Spleen (tissue), 11 donors: ENCODE data around the gene ACOX2. TPM values are rescaled to one million over a fixed set of nuclear protein-coding genes. Genes with fewer than 3 reads are reported as not detected.

ENCODE experiments used
- DNase-seq: peaks from one replicate; pipeline ENCODE4 v3.0.0-alpha.2; 2020
- H3K27ac ChIP-seq, 8 donors: fragments of 200-600 bp; sonication (generic) in 7 of 8; 1 replicate in 4 of 8; 2 replicates in 4 of 8; pipeline versions ENCODE4 v1.5.0 to v1.8.0; 2016 to 2021; ENCODE audit warnings: inconsistent platforms in 4 of 8, mild to moderate bottlenecking in 4 of 8, moderate library complexity in 1 of 8
- H3K27me3 ChIP-seq, 7 donors: fragments of 200-600 bp; sonication (generic) in 6 of 7; replicated peaks in 1 of 7; 1 replicate in 4 of 7; 2 replicates in 3 of 7; pipeline versions ENCODE4 v1.5.0 to v1.8.0; 2016 to 2021; ENCODE audit warnings: inconsistent platforms in 3 of 7, mild to moderate bottlenecking in 1 of 7
- H3K36me3 ChIP-seq, 6 donors: fragments of 200-600 bp; sonication (generic) in 5 of 6; 1 replicate in 4 of 6; 2 replicates in 2 of 6; pipeline versions ENCODE4 v1.5.0 to v1.8.0; 2016 to 2021; ENCODE audit warnings: inconsistent platforms in 2 of 6
- H3K4me1 ChIP-seq, 6 donors: fragments of 200-600 bp; sonication (generic) in 5 of 6; 1 replicate in 3 of 6; 2 replicates in 3 of 6; pipeline versions ENCODE4 v1.5.0 to v1.8.0; 2016 to 2021; ENCODE audit warnings: inconsistent platforms in 3 of 6
- H3K4me3 ChIP-seq, 8 donors: fragments of 200-600 bp; sonication (generic) in 7 of 8; 1 replicate in 4 of 8; 2 replicates in 4 of 8; pipeline versions ENCODE4 v1.5.0 to v1.8.0; 2016 to 2021; ENCODE audit warnings: inconsistent platforms in 4 of 8, mild to moderate bottlenecking in 4 of 8, moderate library complexity in 2 of 8
- H3K9me3 ChIP-seq, 8 donors: fragments of 200-600 bp; sonication (generic) in 7 of 8; 1 replicate in 4 of 8; 2 replicates in 4 of 8; pipeline versions ENCODE4 v1.5.0 to v1.8.0; 2016 to 2021; ENCODE audit warnings: inconsistent platforms in 4 of 8
- POLR2A ChIP-seq, 3 donors: fragments of 450-650 bp; IDR thresholded peaks; one replicate each; pipeline ENCODE4 v1.5.1; 2017; ENCODE audit warnings: antibody characterized with exemption in 3 of 3, mild to moderate bottlenecking in 1 of 3
- POLR2AphosphoS5 ChIP-seq, 3 donors: sonication (generic); formaldehyde crosslinking; IDR thresholded peaks; one replicate each; pipeline ENCODE4 v1.5.1; 2017; ENCODE audit warnings: antibody characterized with exemption in 3 of 3
- WGBS, 5 donors: extraction: QIAGEN DNeasy Blood & Tissue Kit in 3 of 5; methylation state at CpG; one replicate each; pipeline versions ENCODE4 v1.1.5 to v1.1.7; 2013 to 2018; 5-methylcytosine and 5-hydroxymethylcytosine counted together
- intact Hi-C: fragments of 100-400 bp; cut with DNase I; formaldehyde crosslinking; loops from one replicate; pipeline ENCODE4 v1.15.0; 2023; ENCODE audit warnings: low total_unique reads
- polyA plus RNA-seq, 3 donors: library from polyadenylated mRNA; stranded (reverse); fragments of 200-250 nt; gene quantifications; one replicate each; pipeline ENCODE4 v1.2.1, GENCODE V29; 2013
- total RNA-seq, 7 donors: library from RNA; depleted of rRNA in 3 of 7; stranded (reverse); fragments of >200 nt in 3 of 7; fragmentation: NEBNext Ultra II Directional in 4 of 7; extraction: Animal tissue kit (Norgen Biotek cat#: 25700) in 4 of 7; gene quantifications; one replicate each; pipeline versions ENCODE4 v1.1.0 to v1.2.1, GENCODE V29; 2016 to 2021
- TF ChIP-seq, protein P1 (sequence below), 11 experiments: fragments of 200-600 bp in 7 of 11; fragments of 450-650 bp in 4 of 11; sonication (generic) in 4 of 11; IDR thresholded peaks in 8 of 11; conservative IDR thresholded peaks in 3 of 11; 1 replicate in 7 of 11; 2 replicates in 4 of 11; pipeline versions ENCODE4 v1.4.0 to v1.8.0; 2016 to 2021; ENCODE audit warnings: antibody characterized with exemption in 11 of 11, inconsistent platforms in 4 of 11, mild to moderate bottlenecking in 1 of 11
- donor health status: healthy with polysubstance abuse.
- donor health status: DM: no; HTN: no; CAD: no; lungs with moderate emphysema.
- donor health status: DM: no; HTN: no; CAD: no.
- donor health status: Bipolar disorder and iron deficiency.
- donor health status: healthy.
- donor health status: DM: no; HTN: no; CAD: no.
- donor health status: DM: yes; HTN: yes; CAD: no.

ACOX2 gene
- total and polyA plus RNA-seq, 10 donors = 1.3 to 11.5 (median 5.0) TPM

DNA sequence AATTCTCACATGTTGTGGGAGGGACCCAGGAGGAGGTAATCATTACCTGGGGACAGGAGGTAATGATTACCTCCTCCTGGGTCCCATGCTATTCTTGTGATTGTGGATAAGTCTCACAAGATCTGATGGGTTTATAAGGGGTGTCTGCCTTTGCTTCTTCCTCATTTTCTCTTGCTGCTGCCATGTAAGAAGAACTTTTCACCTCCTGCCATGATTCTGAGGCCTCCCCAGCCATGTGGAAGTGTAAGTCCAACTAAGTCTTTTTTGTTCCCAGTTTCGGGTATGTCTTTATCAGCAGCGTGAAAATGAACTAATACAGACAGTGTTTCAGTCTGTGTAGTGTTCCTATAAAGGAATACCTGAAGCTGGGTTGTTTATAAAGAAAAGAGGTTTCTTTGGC lies 58.2 kb downstream of the ACOX2 start:
- Histone ChIP-seq H3K27me3 (no peaks in the 10 kb centered on the region), H3K27ac (peak overlapping the region in 4 of 8 donors; percentile 23 to 50 (median 40))
- intact Hi-C loops = no loop called here

DNA sequence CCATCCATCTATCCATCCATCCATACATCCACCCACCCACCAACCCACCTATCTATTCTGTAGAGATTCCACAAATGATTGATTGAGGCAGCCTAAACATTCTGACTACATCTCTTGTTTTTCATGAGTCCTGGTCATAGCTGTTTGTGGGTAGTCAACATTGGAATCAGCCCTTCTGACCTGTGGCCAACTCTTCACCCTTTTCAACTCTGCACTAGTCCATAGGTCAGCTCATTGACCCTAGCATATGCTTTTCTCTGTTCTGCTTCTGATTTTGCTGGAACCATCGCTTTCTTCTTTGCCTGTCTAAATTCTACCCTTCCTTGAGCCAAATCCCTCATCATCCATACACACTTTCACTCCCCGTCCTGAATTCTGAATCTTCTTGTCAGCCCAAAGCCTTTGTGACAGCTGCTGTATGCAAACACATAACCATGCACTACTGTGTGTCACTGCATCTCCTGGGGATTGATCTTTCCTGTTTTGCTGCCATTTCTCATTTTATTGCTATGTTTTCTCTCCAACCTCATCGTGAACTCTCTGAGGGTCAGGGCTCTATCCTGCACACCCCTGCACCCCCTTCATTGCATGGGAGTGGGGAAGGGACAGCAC lies 61.9 kb downstream of the ACOX2 start:
- WGBS, 5 donors = 49 to 66% (median 63%) methylated on average over 3 of the region's 3 CpGs
- H3K4me1 ChIP-seq = peaks cover 0 to 52% (median 25%) of the 10 kb centered on the region in 6 donors
- no peaks in the 10 kb centered on the region for H3K9me3 ChIP-seq
- H3K27me3 ChIP-seq = no peaks in the 10 kb centered on the region
- intact Hi-C loops = no loop called here
- H3K27ac ChIP-seq = peak overlapping the region in 5 of 8 donors; percentile 4 to 64 (median 54)
- DNase-seq = no peak
- no peak overlapping the region for H3K4me3 ChIP-seq
- TF ChIP-seq POLR2A (IDR thresholded peaks at IDR 0.05) (no peak), POLR2AphosphoS5 (IDR thresholded peaks at IDR 0.05) (no peak)
- TF ChIP-seq, protein P1, sequence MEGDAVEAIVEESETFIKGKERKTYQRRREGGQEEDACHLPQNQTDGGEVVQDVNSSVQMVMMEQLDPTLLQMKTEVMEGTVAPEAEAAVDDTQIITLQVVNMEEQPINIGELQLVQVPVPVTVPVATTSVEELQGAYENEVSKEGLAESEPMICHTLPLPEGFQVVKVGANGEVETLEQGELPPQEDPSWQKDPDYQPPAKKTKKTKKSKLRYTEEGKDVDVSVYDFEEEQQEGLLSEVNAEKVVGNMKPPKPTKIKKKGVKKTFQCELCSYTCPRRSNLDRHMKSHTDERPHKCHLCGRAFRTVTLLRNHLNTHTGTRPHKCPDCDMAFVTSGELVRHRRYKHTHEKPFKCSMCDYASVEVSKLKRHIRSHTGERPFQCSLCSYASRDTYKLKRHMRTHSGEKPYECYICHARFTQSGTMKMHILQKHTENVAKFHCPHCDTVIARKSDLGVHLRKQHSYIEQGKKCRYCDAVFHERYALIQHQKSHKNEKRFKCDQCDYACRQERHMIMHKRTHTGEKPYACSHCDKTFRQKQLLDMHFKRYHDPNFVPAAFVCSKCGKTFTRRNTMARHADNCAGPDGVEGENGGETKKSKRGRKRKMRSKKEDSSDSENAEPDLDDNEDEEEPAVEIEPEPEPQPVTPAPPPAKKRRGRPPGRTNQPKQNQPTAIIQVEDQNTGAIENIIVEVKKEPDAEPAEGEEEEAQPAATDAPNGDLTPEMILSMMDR (IDR thresholded peaks at IDR 0.05 in 8 of 11, conservative IDR thresholded peaks at IDR 0.05 in 3 of 11) = no peak
- H3K36me3 ChIP-seq = no peaks in the 10 kb centered on the region

More for the DNA sequence above, 58.2 kb downstream of the ACOX2 start:
- Histone ChIP-seq H3K9me3 (no peaks in the 10 kb centered on the region), H3K4me1 (peaks cover 0 to 46% (median 28%) of the 10 kb centered on the region in 6 donors), H3K4me3 (no peak overlapping the region), H3K36me3 (no peaks in the 10 kb centered on the region)
- WGBS, 5 donors = 73 to 91% (median 89%) methylated on average over 2 of the region's 2 CpGs
- DNase-seq = no peak
- TF ChIP-seq, protein P1 (IDR thresholded peaks at IDR 0.05 in 8 of 11, conservative IDR thresholded peaks at IDR 0.05 in 3 of 11) = no peak
- TF ChIP-seq POLR2A (IDR thresholded peaks at IDR 0.05) (no peak), POLR2AphosphoS5 (IDR thresholded peaks at IDR 0.05) (no peak)

DNA sequence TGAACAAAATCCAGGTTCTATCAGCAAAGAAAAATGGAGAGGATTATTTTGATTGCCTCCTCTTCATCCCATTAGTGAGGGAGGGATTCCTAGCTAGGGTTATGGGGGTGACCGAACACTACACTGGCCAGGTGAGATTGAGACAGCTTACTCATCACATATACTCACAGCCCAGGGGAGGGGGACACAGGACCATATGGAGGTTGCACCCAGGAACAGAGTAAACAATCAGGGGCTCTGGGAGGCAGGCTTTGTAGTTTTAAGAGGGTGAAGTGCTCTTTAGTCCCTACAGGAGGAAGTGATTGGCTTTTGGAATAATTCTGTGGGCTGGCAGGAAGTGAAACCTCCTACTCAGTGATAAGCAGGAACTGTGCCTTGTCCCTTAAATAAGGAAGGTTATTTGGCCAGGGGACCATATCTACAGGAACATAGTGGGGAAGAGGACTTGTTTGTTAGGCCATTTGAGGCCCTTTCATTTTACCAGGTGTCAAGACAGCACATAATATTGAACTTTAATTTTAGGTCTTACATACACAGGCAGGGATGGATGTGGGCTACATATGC lies 62.6 kb downstream of the ACOX2 start:
- intact Hi-C loops = no loop called here
- WGBS, 5 donors = 93 to 100% (median 94%) methylated on average over 1 of the region's 1 CpG
- no peak for DNase-seq
- H3K36me3 ChIP-seq = no peaks in the 10 kb centered on the region
- H3K4me3 ChIP-seq = no peak overlapping the region
- TF ChIP-seq POLR2A (IDR thresholded peaks at IDR 0.05) (no peak), POLR2AphosphoS5 (IDR thresholded peaks at IDR 0.05) (no peak)
- TF ChIP-seq, protein P1 (IDR thresholded peaks at IDR 0.05 in 8 of 11, conservative IDR thresholded peaks at IDR 0.05 in 3 of 11) = no peak
- no peaks in the 10 kb centered on the region for H3K9me3 ChIP-seq
- peak overlapping the region in 3 of 8 donors; percentile 54 to 64 (median 63) for H3K27ac ChIP-seq
- no peaks in the 10 kb centered on the region for H3K27me3 ChIP-seq
- H3K4me1 ChIP-seq = peaks cover 0 to 54% (median 25%) of the 10 kb centered on the region in 6 donors

DNA sequence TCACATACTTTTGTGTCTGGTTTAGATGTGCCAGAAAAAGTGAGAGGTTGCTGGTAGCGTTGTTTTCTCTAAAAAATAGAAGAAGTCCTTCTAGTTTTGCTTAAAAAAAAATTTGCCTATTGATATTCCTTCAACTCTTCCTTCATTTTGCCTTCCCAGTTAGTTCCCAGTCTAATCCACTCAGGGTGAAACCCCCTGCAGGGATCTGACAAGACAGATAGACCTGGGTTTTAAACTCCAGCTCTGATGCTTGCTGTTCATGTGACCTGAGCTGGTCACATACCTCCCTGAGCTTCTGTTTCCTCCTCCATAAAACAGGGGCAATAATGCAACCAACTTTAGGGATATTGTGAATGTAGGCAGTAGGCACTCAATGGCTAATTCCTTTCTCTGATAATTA lies 63.7 kb downstream of the ACOX2 start:
- Histone ChIP-seq H3K27me3 (no peaks in the 10 kb centered on the region), H3K4me1 (peaks cover 0 to 54% (median 25%) of the 10 kb centered on the region in 6 donors), H3K4me3 (no peak overlapping the region), H3K27ac (peak overlapping the region in 3 of 8 donors; percentile 54 to 71 (median 63)), H3K36me3 (no peaks in the 10 kb centered on the region), H3K9me3 (no peaks in the 10 kb centered on the region)
- no peak for DNase-seq
- 87 to 97% (median 90%) methylated on average over 1 of the region's 1 CpG for WGBS, 5 donors
- TF ChIP-seq POLR2AphosphoS5 (IDR thresholded peaks at IDR 0.05) = no peak
- no peak for TF ChIP-seq POLR2A (IDR thresholded peaks at IDR 0.05)
- TF ChIP-seq, protein P1 (IDR thresholded peaks at IDR 0.05 in 8 of 11, conservative IDR thresholded peaks at IDR 0.05 in 3 of 11) = no peak
- intact Hi-C loops = no loop called here
